Lower leg skin (tissue), 3 donors: ENCODE measurements around the gene STX11.

ENCODE experiments used
- CTCF ChIP-seq, 3 donors: fragments of 450-650 bp; IDR thresholded peaks; one replicate each; pipeline ENCODE4 v1.5.1; 2016; ENCODE audit warnings: antibody characterized with exemption in 3 of 3, mild to moderate bottlenecking in 3 of 3, moderate library complexity in 2 of 3
- POLR2A ChIP-seq, 2 donors: fragments of 450-650 bp; IDR thresholded peaks; one replicate each; pipeline ENCODE4 v1.6.1; 2016 to 2017; ENCODE audit warnings: antibody characterized with exemption in 2 of 2, mild to moderate bottlenecking in 1 of 2, moderate library complexity in 1 of 2

DNA sequence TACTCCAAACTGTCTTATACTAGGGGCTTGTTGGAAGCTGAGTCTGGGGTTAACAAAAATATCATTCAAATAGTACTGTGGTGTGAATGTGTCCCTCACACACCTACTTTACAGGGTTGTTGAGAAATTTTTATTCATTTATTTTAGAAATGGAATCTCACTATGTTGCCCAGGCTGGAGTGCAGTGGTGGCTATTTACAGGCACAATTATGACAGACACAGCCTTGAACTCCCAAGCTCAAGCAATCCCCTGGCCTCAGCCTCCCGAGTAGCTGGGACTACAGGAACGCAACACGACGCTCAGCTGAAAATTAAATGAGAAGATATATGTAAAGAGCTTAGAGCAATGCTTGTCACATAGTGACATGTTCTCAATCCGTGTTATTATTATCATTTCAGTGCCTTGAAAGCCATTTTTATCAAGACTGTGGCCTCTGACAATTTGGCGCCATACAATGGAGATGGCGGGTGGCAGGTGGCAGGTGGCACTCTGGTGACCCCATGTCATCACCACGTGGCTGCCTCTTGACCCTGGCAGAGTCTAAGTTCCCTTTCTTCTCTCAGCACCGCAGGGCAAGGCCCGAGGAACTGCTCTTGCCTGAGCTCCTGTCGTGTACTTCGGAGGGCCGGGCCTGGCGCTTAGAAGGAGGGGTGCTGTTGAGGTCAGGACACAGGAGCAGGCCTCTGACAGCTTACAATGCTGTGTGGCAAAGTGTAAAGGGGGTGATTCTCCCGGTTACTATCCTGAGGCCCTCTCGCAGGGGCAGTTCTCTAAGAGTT, 64.5 kb downstream of the STX11 start:
- no peak for TF ChIP-seq CTCF (IDR thresholded peaks at IDR 0.05)
- TF ChIP-seq POLR2A (IDR thresholded peaks at IDR 0.05): no peak
